Measurements from ENCODE around the gene GOLIM4. TPM values are rescaled to one million over a fixed set of nuclear protein-coding genes. Genes with fewer than 3 reads are reported as not detected.

Gene GOLIM4
- total and polyA plus RNA-seq, 2 donors (not counting 1 experiment from before 2014, with no cell fraction given), result 46.2 to 77.3 TPM

- no peak for DNase-seq (ENCODE audit: low read depth in 2 of 2)
- no peak overlapping the region for H2AFZ ChIP-seq (ENCODE audit: low read length)
- TF ChIP-seq, protein P1, sequence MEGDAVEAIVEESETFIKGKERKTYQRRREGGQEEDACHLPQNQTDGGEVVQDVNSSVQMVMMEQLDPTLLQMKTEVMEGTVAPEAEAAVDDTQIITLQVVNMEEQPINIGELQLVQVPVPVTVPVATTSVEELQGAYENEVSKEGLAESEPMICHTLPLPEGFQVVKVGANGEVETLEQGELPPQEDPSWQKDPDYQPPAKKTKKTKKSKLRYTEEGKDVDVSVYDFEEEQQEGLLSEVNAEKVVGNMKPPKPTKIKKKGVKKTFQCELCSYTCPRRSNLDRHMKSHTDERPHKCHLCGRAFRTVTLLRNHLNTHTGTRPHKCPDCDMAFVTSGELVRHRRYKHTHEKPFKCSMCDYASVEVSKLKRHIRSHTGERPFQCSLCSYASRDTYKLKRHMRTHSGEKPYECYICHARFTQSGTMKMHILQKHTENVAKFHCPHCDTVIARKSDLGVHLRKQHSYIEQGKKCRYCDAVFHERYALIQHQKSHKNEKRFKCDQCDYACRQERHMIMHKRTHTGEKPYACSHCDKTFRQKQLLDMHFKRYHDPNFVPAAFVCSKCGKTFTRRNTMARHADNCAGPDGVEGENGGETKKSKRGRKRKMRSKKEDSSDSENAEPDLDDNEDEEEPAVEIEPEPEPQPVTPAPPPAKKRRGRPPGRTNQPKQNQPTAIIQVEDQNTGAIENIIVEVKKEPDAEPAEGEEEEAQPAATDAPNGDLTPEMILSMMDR (conservative IDR thresholded peaks at IDR 0.05 in 1 of 2, IDR thresholded peaks at IDR 0.05 in 1 of 2; ENCODE audit: low read depth in 1 of 2, low read length in 2 of 2), result no peak
- TF ChIP-seq EZH2 (IDR thresholded peaks at IDR 0.05; ENCODE audit: low read length, missing control alignments), result no peak
- H3K4me2 ChIP-seq (ENCODE audit: extremely low read depth, insufficient read depth, low read length), result no peak overlapping the region
- no peaks in the 10 kb centered on the region for H3K36me3 ChIP-seq (ENCODE audit: control insufficient read depth, insufficient read depth, low read length)
- no peaks in the 10 kb centered on the region for H3K79me2 ChIP-seq (ENCODE audit: control insufficient read depth, insufficient read depth, low read length)
- H3K27me3 ChIP-seq (ENCODE audit: control insufficient read depth, insufficient read depth, low read length), result no peaks in the 10 kb centered on the region
- H3K4me3 ChIP-seq (replicated peaks in 1 of 4; ENCODE audit: control extremely low read depth in 1 of 4, insufficient read depth in 1 of 4, low read depth in 3 of 4, low read length in 4 of 4), result no peak overlapping the region
- no peak overlapping the region for H3K27ac ChIP-seq (ENCODE audit: insufficient read depth, low read length)
- no peaks in the 10 kb centered on the region for H4K20me1 ChIP-seq (ENCODE audit: control insufficient read depth, extremely low read depth, insufficient read depth, low read length)
- H3K4me1 ChIP-seq (ENCODE audit: control insufficient read depth, extremely low read depth, insufficient read depth, low read length), result peaks cover 3% of the 10 kb centered on the region
- H3K9me3 ChIP-seq (ENCODE audit: control insufficient read depth, insufficient read depth, low read depth, low read length), result no peaks in the 10 kb centered on the region
- H3K9ac ChIP-seq (ENCODE audit: insufficient read depth, low read length), result no peak overlapping the region
Measured at GRCh38 chr3:168029705-168030104, 66.0 kb downstream of the GOLIM4 start.

DNA sequence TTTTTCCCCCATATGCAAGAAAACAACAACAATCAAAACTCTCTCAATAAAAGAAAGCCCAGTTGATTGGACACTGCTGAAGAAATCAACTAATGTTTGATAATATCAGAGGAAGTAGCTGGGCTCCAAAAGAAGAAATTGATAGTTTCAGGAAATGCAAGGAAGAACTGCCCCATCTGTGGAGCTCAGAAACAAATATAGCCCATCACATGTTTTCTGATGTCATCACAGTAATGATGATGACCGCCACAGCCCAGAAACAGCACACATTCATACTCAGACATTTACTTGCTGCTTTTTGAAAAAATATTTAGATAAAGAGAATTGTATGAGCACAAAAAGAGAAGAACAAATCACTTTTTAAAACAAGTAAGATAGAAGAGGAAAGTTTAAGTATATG, 67.6 kb downstream of the GOLIM4 start:
- Histone ChIP-seq H3K79me2 (ENCODE audit: control insufficient read depth, insufficient read depth, low read length) (no peaks in the 10 kb centered on the region), H2AFZ (ENCODE audit: low read length) (no peak overlapping the region), H3K4me2 (ENCODE audit: extremely low read depth, insufficient read depth, low read length) (no peak overlapping the region), H3K9me3 (ENCODE audit: control insufficient read depth, insufficient read depth, low read depth, low read length) (no peaks in the 10 kb centered on the region), H3K4me3 (replicated peaks in 1 of 4; ENCODE audit: control extremely low read depth in 1 of 4, insufficient read depth in 1 of 4, low read depth in 3 of 4, low read length in 4 of 4) (no peak overlapping the region), H3K27me3 (ENCODE audit: control insufficient read depth, insufficient read depth, low read length) (no peaks in the 10 kb centered on the region), H3K27ac (ENCODE audit: insufficient read depth, low read length) (no peak overlapping the region), H3K4me1 (ENCODE audit: control insufficient read depth, extremely low read depth, insufficient read depth, low read length) (peaks cover 9% of the 10 kb centered on the region), H3K36me3 (ENCODE audit: control insufficient read depth, insufficient read depth, low read length) (peaks cover 7% of the 10 kb centered on the region), H4K20me1 (ENCODE audit: control insufficient read depth, extremely low read depth, insufficient read depth, low read length) (no peaks in the 10 kb centered on the region), H3K9ac (ENCODE audit: insufficient read depth, low read length) (no peak overlapping the region)
- DNase-seq (ENCODE audit: low read depth in 2 of 2), result no peak
- no peak for TF ChIP-seq EZH2 (IDR thresholded peaks at IDR 0.05; ENCODE audit: low read length, missing control alignments)
- TF ChIP-seq, protein P1 (conservative IDR thresholded peaks at IDR 0.05 in 1 of 2, IDR thresholded peaks at IDR 0.05 in 1 of 2; ENCODE audit: low read depth in 1 of 2, low read length in 2 of 2), result no peak

GRCh38 chr3:168026764-168027163, 69.0 kb downstream of the GOLIM4 start:
- no peak overlapping the region for H3K4me3 ChIP-seq (replicated peaks in 1 of 4; ENCODE audit: control extremely low read depth in 1 of 4, insufficient read depth in 1 of 4, low read depth in 3 of 4, low read length in 4 of 4)
- no peaks in the 10 kb centered on the region for H3K9me3 ChIP-seq (ENCODE audit: control insufficient read depth, insufficient read depth, low read depth, low read length)
- H2AFZ ChIP-seq (ENCODE audit: low read length), result no peak overlapping the region
- H3K4me1 ChIP-seq (ENCODE audit: control insufficient read depth, extremely low read depth, insufficient read depth, low read length), result peaks cover 9% of the 10 kb centered on the region
- no peaks in the 10 kb centered on the region for H3K79me2 ChIP-seq (ENCODE audit: control insufficient read depth, insufficient read depth, low read length)
- TF ChIP-seq EZH2 (IDR thresholded peaks at IDR 0.05; ENCODE audit: low read length, missing control alignments), result no peak
- TF ChIP-seq, protein P1 (conservative IDR thresholded peaks at IDR 0.05 in 1 of 2, IDR thresholded peaks at IDR 0.05 in 1 of 2; ENCODE audit: low read depth in 1 of 2, low read length in 2 of 2), result no peak
- no peak overlapping the region for H3K9ac ChIP-seq (ENCODE audit: insufficient read depth, low read length)
- peaks cover 9% of the 10 kb centered on the region for H3K36me3 ChIP-seq (ENCODE audit: control insufficient read depth, insufficient read depth, low read length)
- no peak for DNase-seq (ENCODE audit: low read depth in 2 of 2)
- no peak overlapping the region for H3K4me2 ChIP-seq (ENCODE audit: extremely low read depth, insufficient read depth, low read length)
- H4K20me1 ChIP-seq (ENCODE audit: control insufficient read depth, extremely low read depth, insufficient read depth, low read length), result no peaks in the 10 kb centered on the region
- no peaks in the 10 kb centered on the region for H3K27me3 ChIP-seq (ENCODE audit: control insufficient read depth, insufficient read depth, low read length)
- no peak overlapping the region for H3K27ac ChIP-seq (ENCODE audit: insufficient read depth, low read length)
